Stomach (tissue), 4 donors: Measurements from ENCODE around the gene XRCC2.
"Not testable (repeated sequence)": the region's sequence is repeated elsewhere in the genome, so short reads cannot be mapped to it uniquely, and the experiment has no call there.

ENCODE experiments used
- CTCF ChIP-seq, 7 experiments: fragments of 450-650 bp in 4 of 7; fragments of 200-600 bp in 3 of 7; sonication (generic) in 3 of 7; IDR thresholded peaks; one replicate each; pipeline ENCODE4 v1.5.1; 2016 to 2019; ENCODE audit warnings: antibody characterized with exemption in 7 of 7, control low read depth in 2 of 7, mild to moderate bottlenecking in 1 of 7
- EP300 ChIP-seq: sonication (generic); formaldehyde crosslinking; IDR thresholded peaks from one replicate; pipeline ENCODE4 v1.6.1; 2017; ENCODE audit warnings: antibody characterized with exemption
- POLR2A ChIP-seq, 4 donors: fragments of 450-650 bp; IDR thresholded peaks; one replicate each; pipeline ENCODE4 v1.6.1; 2016; ENCODE audit warnings: antibody characterized with exemption in 4 of 4, control low read depth in 2 of 4, mild to moderate bottlenecking in 1 of 4, moderate library complexity in 1 of 4

DNA sequence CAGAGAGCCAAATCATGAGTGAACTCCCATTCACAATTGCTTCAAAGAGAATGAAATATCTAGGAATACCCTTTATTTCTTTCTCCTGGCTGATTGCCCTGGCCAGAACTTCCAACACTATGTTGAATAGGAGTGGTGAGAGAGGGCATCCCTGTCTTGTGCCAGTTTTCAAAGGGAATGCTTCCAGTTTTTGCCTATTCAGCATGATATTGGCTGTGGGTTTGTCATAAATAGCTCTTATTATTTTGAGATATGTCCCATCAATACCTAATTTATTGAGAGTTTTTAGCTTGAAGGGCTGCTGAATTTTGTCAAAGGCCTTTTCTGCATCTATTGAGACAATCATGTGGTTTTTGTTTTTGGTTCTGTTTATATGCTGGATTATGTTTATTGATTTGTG is 47.2 kb downstream of the XRCC2 start:
- TF ChIP-seq POLR2A (IDR thresholded peaks at IDR 0.05); CTCF (IDR thresholded peaks at IDR 0.05); EP300: not testable (repeated sequence)
